ENCODE measurements around the gene SUPT20H.
A peak's percentile ranks its signal among the peaks of the same experiment; 100 is the strongest.
"Not testable (repeated sequence)": the region's sequence is repeated elsewhere in the genome, so short reads cannot be mapped to it uniquely, and the experiment has no call there.

SUPT20H gene

DNA sequence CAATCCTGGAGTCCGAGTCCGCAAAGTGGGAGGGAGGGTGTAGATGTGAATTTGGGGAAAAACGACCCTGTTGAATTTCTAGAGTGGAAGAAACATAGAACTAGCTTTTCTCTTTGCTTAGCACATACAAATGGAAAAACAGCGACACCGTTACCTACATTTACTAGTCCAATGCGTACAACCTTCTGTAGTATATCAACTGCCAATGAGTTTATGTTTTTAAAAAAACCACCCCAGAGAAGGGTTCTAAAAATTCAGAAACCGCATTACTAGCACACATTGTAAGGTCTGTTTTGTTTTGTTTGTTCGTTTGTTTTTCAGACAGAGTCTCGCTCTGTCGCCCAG, 332 bp upstream of the SUPT20H start:
- TF ChIP-seq, protein P1, sequence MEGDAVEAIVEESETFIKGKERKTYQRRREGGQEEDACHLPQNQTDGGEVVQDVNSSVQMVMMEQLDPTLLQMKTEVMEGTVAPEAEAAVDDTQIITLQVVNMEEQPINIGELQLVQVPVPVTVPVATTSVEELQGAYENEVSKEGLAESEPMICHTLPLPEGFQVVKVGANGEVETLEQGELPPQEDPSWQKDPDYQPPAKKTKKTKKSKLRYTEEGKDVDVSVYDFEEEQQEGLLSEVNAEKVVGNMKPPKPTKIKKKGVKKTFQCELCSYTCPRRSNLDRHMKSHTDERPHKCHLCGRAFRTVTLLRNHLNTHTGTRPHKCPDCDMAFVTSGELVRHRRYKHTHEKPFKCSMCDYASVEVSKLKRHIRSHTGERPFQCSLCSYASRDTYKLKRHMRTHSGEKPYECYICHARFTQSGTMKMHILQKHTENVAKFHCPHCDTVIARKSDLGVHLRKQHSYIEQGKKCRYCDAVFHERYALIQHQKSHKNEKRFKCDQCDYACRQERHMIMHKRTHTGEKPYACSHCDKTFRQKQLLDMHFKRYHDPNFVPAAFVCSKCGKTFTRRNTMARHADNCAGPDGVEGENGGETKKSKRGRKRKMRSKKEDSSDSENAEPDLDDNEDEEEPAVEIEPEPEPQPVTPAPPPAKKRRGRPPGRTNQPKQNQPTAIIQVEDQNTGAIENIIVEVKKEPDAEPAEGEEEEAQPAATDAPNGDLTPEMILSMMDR (IDR thresholded peaks at IDR 0.05; ENCODE audit: low read length, missing control alignments): no peak
- H3K4me3 ChIP-seq (replicated peaks; ENCODE audit: low read depth, low read length): peak overlapping the region; percentile 69
- DNase-seq (ENCODE audit: low read depth): no peak

DNA sequence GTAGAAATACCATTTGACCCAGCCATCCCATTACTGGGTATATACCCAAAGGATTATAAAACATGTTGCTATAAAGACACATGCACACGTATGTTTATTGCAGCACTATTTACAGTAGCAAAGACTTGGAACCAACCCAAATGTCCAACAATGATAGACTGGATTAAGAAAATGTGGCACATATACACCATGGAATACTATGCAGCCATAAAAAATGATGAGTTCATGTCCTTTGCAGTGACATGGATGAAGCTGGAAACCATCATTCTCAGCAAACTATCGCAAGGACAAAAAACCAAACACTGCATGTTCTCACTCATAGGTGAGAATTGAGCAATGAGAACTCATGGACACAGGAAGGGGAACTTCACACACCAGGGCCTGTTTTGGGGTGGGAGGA, 3.3 kb downstream of the SUPT20H start:
- not testable (repeated sequence) for H3K4me3 ChIP-seq (replicated peaks; ENCODE audit: low read depth, low read length); DNase-seq (ENCODE audit: low read depth)

DNA sequence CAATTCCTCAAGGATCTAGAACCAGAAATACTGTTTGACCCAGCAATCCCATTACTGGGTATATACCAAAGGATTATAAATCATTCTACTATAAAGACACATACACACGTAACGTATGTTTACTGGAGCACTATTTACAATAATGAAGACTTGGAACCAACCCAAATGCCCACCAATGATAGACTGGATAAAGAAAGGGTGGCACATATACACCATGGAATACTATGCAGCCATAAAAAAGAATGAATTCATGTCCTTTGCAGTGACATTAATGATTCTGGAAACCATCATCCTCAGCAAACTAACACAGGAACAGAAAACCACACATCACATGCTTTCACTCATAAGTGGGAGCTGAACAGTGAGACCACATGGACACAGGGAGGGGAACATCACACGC, 6.4 kb downstream of the SUPT20H start:
- not testable (repeated sequence) for H3K4me3 ChIP-seq (replicated peaks; ENCODE audit: low read depth, low read length); DNase-seq (ENCODE audit: low read depth)

DNA sequence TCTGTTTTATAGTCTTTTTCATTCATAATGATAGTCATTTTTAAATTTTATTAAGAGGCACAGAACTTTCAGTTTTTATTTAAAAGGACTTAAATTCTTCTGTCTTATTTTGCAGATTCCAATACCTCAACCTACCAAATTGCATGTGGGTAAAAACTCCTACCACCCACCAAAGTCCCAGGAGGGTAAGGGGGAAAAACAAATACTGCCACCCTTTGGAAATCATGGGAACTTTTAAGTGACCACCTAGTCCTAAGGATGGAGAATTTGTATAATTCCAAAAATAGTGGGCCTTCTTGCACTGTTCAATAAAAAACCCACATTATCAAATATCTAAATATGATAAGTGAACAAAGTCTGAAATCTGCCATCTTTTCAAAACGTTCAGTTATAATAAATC, 9.7 kb downstream of the SUPT20H start:
- no peak for DNase-seq (ENCODE audit: low read depth)
- TF ChIP-seq, protein P1 (IDR thresholded peaks at IDR 0.05; ENCODE audit: low read length, missing control alignments): no peak
- no peak overlapping the region for H3K4me3 ChIP-seq (replicated peaks; ENCODE audit: low read depth, low read length)

DNA sequence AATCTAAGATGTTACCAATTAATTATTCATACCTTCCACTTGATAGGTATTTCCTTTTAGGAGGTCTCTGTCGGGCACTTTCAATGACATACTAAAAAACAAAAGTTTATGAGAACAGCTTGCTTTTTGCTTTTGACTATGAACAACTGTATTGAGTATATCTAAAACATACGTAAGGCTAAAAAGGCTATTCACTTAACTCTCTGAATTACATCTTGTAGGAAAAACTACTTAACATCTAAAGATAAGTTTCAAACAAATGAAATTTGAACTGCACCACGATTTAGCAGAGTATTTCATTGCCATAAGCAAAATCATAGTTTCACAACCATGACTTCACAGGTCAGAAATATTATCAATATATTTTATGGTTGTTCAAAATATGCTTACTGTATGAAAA, 11.6 kb downstream of the SUPT20H start:
- TF ChIP-seq, protein P1 (IDR thresholded peaks at IDR 0.05; ENCODE audit: low read length, missing control alignments): no peak
- no peak overlapping the region for H3K4me3 ChIP-seq (replicated peaks; ENCODE audit: low read depth, low read length)
- no peak for DNase-seq (ENCODE audit: low read depth)

DNA sequence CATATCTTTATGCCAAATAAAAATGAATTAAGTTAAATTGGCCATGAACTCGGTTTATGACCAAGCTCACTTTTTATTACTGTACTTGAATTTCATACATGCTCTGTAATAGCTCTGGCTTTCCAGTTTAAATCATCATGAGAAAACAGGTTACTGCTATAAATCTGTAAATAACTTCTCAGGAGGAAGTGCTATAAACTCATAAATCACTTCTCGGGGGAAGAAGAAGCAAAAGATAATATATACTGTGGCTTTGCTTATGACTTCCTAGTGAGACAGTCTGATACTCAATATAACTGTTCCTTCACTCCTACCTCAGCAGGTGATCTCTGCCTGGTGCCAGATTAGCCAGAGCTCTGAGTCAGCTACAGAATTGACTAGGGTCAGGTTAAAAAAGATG, 12.5 kb downstream of the SUPT20H start:
- no peak for DNase-seq (ENCODE audit: low read depth)
- H3K4me3 ChIP-seq (replicated peaks; ENCODE audit: low read depth, low read length): no peak overlapping the region
- TF ChIP-seq, protein P1 (IDR thresholded peaks at IDR 0.05; ENCODE audit: low read length, missing control alignments): no peak

DNA sequence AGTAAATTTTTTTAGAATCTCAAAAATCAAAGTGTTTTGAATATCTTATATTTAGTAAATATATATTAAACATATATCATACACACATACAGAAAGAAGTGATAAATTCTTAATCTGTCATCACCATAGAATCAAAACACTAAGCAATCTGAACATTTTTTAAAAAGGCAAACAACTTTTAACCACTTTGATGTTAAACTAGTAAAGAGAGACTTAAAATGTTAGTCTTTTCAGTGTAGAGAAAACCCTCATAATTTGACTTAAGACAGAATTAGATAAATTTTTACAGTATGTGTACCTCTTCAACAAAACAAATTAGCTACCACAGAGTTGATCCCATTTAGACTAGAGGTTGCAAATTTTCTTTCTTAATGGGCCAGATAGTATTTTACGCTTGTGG, 13.4 kb downstream of the SUPT20H start:
- TF ChIP-seq, protein P1 (IDR thresholded peaks at IDR 0.05; ENCODE audit: low read length, missing control alignments): no peak
- no peak for DNase-seq (ENCODE audit: low read depth)

DNA sequence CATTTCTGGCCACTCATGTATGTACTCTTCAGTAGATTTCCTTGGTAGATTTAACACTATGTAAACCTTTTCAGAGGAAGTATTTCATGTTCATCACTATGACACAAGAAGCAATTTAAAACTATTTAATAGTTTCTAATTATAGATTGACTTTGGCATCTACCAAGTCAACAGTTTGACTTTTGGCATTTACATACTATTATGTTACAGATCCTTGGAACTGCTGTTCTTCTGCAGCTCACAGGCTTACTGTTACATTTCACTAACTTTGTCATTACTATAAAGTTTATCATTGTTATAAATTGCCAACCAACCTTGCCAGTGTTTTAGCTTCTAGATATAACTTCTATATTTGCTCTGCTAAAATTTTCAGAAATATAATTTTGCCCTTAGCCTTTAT, 18.7 kb downstream of the SUPT20H start:
- no peak overlapping the region for H3K4me3 ChIP-seq (replicated peaks; ENCODE audit: low read depth, low read length)
- TF ChIP-seq, protein P1 (IDR thresholded peaks at IDR 0.05; ENCODE audit: low read length, missing control alignments): no peak
- no peak for DNase-seq (ENCODE audit: low read depth)

More for the DNA sequence above, 13.4 kb downstream of the SUPT20H start:
- no peak overlapping the region for H3K4me3 ChIP-seq (replicated peaks; ENCODE audit: low read depth, low read length)

Data from fibroblast of pulmonary artery (primary cell).